HG03469 (cell line): ENCODE data around the gene CDCA4.
"Not testable (repeated sequence)": the region's sequence is repeated elsewhere in the genome, so short reads cannot be mapped to it uniquely, and the experiment has no call there.

Source experiments
- ATAC-seq: cut with Tn5 transposase; IDR thresholded peaks from one replicate; pipeline ENCODE4 v1.9.1; 2021; ENCODE audit warnings: mild to moderate bottlenecking, moderate library complexity, moderate number of reproducible peaks; ENCODE audit not compliant: unreplicated experiment

The CDCA4 gene

GRCh38 chr14:105020815-105021655 lies at the start of gene CDCA4:
Gene CDCA4, minus strand, starts transcription at chr14:105021083. Its CDS starts 9,154 bp downstream, at chr14:105011929.
- peak; percentile 51 for ATAC-seq

GRCh38 chr14:105069871-105070759 lies 49.2 kb upstream of the CDCA4 start:
- ATAC-seq, result peak; percentile 25

GRCh38 chr14:105069522-105069870 lies 48.6 kb upstream of the CDCA4 start:
- ATAC-seq, result no peak

GRCh38 chr14:105068818-105069217 lies 47.9 kb upstream of the CDCA4 start:
- no peak for ATAC-seq

- no peak for ATAC-seq
Observed at GRCh38 chr14:105067969-105068301, 47.1 kb upstream of the CDCA4 start.

- ATAC-seq, result no peak
Observed at GRCh38 chr14:105067140-105067968, 46.5 kb upstream of the CDCA4 start.

- no peak for ATAC-seq
Observed at GRCh38 chr14:105066240-105067071, 45.6 kb upstream of the CDCA4 start.

- ATAC-seq, result peak; percentile 32
Observed at GRCh38 chr14:105065280-105066228, 44.7 kb upstream of the CDCA4 start, which contains the start of gene GPR132. Gene GPR132, minus strand, starts transcription at chr14:105065430. Its CDS starts 10,010 bp downstream, at chr14:105055420.

GRCh38 chr14:105064721-105065143 lies 43.8 kb upstream of the CDCA4 start:
- ATAC-seq, result no peak

GRCh38 chr14:105064001-105064400 lies 43.1 kb upstream of the CDCA4 start:
- no peak for ATAC-seq

- ATAC-seq, result not testable (repeated sequence)
Observed at GRCh38 chr14:105063506-105063905, 42.6 kb upstream of the CDCA4 start.

- no peak for ATAC-seq
Observed at GRCh38 chr14:105063056-105063455, 42.2 kb upstream of the CDCA4 start.

- no peak for ATAC-seq
Observed at GRCh38 chr14:105062048-105062433, 41.2 kb upstream of the CDCA4 start.

- ATAC-seq, result no peak
Observed at GRCh38 chr14:105061428-105062047, 40.7 kb upstream of the CDCA4 start.

- no peak for ATAC-seq
Observed at GRCh38 chr14:105060751-105061427, 40.0 kb upstream of the CDCA4 start.

GRCh38 chr14:105059925-105060565 lies 39.2 kb upstream of the CDCA4 start:
- no peak for ATAC-seq
